Epithelial cell of esophagus (primary cell): Measurements from ENCODE around the gene PIRT.

ENCODE experiments used
- DNase-seq: peaks from one replicate; pipeline ENCODE4 v3.0.0; 2010; ENCODE audit warnings: low read depth
- H3K4me3 ChIP-seq: 2 replicates; pipeline ENCODE4 v1.5.1; 2011; ENCODE audit warnings: mild to moderate bottlenecking, low read length, control low read depth
- TF ChIP-seq, protein P1 (sequence below): IDR thresholded peaks from 2 replicates; pipeline ENCODE4 v1.5.1; 2011; ENCODE audit warnings: low read depth, mild to moderate bottlenecking, low read length, control low read depth, inconsistent platforms; ENCODE audit not compliant: insufficient read depth; ENCODE audit errors: missing control alignments

Gene PIRT

DNA sequence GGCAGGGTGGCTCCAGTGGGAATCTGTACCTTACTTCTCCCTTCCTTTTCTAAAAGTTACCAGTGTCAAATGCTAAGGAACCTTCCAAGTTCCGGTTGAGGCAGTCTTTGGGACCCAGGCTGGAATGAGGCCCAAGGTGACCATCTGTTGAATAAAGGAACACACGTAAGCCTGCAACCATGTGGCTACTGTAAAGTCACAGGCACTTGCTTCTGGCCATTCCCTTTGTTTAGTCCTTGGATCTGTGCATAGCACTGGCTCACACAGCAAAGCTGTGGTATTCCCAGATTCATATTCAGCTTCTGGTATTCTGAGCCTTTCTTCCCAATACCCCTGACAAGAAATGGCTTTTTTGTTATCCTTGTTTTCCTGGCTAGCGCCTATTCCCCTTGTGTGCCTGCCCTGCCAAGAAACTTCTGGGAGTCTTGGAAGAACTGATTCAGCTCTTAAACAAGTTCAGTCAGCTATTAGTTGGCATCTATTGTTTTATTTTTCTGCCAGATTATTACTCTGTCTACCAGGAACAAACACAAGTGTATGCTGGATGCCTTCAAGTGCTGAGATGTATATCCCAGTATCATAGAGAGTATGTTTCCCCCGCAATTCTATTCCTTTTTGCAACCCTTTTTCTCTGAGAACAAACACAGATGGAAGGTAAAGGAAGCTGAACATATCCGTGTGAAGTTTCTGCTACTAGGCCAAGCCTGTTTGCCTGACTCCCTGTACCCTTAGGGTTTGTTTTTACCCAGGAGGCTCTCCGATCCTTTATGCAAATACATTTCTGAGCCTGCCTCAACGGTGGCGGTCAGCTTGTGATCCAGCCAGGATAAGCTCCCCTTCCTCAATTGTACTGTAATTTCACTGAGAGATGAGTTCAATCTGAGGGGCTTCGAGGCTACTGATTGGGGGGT lies 47.1 kb downstream of the PIRT start:
- H3K4me3 ChIP-seq: no peak overlapping the region
- TF ChIP-seq, protein P1, sequence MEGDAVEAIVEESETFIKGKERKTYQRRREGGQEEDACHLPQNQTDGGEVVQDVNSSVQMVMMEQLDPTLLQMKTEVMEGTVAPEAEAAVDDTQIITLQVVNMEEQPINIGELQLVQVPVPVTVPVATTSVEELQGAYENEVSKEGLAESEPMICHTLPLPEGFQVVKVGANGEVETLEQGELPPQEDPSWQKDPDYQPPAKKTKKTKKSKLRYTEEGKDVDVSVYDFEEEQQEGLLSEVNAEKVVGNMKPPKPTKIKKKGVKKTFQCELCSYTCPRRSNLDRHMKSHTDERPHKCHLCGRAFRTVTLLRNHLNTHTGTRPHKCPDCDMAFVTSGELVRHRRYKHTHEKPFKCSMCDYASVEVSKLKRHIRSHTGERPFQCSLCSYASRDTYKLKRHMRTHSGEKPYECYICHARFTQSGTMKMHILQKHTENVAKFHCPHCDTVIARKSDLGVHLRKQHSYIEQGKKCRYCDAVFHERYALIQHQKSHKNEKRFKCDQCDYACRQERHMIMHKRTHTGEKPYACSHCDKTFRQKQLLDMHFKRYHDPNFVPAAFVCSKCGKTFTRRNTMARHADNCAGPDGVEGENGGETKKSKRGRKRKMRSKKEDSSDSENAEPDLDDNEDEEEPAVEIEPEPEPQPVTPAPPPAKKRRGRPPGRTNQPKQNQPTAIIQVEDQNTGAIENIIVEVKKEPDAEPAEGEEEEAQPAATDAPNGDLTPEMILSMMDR: no peak
- peak; percentile 11 for DNase-seq

DNA sequence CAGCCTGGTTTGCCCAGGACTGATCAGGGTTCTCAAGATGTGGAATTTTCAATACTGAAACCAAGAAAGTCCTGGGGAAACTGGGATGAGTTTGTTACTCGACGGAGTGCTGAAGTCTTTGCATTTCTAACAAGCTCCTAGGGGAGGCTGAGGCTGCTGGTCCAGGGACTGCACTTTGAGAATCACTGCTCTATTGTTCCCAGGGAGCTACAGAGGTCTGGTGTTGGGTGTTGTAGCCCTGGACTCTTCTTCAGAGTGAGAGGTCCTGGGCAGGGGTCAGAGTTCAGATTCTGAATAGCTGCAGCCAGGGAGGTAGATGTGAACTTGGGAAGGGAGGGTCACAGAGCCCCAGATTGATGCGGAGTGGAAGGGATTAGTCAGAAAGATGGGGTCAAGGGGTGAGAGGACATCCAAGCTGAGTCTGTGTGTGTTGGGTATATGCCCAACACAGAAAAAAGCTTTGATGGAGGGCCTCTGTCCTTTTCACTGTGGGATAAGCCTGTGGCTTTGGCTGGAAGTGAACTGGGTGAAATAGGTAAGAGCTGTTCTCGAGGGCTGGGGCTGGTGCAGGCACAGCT lies 48.1 kb downstream of the PIRT start:
- TF ChIP-seq, protein P1: no peak
- DNase-seq: no peak
- H3K4me3 ChIP-seq: no peak overlapping the region

DNA sequence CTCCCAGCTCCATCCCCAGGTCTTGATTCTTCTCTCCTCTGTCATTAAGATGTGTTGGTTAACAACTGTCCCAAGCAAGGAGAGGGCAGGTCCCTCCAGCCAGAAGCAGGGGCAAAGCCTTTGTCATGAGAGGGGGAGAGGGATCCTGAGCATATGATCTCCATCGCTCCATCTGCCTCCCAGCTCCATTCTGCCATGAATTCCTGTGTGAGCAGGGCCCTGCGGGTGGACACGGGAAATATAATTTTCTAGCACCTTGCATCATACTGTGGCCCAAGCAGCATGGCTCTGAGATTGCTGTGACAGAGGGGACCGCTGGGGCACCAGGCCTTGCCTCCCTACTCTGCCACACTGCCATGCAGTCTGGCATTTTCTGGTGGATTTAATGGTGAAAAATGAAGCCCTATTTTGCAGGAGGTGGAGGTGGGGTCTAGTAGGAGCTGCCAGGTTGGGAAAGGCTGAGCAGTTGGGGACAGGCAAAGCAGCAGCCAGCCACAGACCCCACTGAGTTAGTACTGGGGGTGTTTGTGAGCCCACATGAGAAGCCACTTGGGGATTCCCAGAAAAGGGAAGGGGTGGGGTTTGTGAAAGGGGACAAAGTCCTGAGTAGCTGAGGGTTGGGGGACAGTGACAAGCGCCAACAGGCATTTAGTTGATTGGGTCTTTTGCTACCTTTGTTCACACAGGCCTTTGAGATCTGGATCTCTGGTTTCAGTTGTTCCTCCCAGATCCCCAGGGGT lies 50.4 kb downstream of the PIRT start:
- DNase-seq: no peak
- TF ChIP-seq, protein P1: no peak
- no peak overlapping the region for H3K4me3 ChIP-seq

DNA sequence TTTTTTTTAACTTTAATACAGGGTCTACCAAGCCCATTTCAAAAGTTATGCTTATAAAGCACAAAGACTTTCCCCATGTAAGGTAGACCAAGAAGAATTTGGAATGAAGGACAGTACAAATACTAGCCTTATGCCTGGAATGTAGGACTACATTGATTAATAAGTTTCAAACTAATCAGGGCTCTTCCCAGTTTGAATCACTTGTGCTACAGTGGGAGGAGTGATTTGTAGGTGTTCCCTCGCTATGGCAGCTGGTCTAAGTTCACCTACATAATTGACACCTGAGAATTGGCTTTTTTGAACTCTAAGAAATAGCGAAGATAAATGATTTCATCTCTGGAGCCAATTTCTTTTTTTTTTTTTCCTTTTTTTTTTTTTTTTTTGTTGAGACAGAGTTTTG lies 52.6 kb downstream of the PIRT start:
- DNase-seq: no peak
- TF ChIP-seq, protein P1: no peak
- no peak overlapping the region for H3K4me3 ChIP-seq

DNA sequence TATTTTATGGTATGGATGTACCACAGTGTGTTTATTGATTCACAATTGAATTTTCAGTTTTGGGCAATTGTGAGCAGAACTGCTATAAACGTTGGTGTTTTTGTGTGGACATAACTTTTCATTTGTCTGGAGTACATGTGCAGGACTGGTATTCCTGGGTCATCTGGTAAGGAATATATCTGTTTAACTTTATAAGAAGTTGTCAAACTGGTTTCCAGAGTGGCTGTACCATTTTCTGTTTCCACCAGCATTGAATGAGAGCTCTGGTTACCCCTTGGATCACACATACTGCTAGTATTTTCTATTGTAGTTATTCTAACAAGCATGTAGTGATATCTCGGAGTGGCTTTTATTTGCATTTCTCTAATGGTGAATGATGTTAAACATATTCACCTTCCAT lies 58.3 kb downstream of the PIRT start:
- no peak overlapping the region for H3K4me3 ChIP-seq
- no peak for DNase-seq

DNA sequence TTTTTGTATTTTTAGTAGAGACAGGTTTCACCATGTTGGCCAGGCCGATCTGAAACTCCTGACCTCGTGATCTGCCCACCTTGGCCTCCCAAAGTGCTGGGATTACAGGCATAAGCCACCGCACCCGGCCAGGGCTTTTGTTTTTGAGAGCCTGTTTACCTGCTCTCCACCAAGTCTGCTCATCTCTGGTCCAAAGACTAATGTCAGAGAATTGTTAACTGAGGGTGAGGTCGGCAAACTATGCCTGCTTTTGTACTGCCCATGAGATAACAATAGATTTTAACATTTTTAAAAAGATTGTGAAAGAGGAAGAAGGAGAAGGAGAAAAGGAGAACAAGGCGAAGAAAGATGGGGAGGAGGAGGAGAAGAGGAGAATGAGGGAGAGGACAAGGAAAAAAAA lies 60.0 kb downstream of the PIRT start:
- no peak for DNase-seq
- no peak overlapping the region for H3K4me3 ChIP-seq
- TF ChIP-seq, protein P1: no peak

More for the DNA sequence above, 58.3 kb downstream of the PIRT start:
- TF ChIP-seq, protein P1: no peak
